DND-41 (cell line): ENCODE measurements around the gene UGP2.
"Not testable (repeated sequence)": the region's sequence is repeated elsewhere in the genome, so short reads cannot be mapped to it uniquely, and the experiment has no call there.

Source experiments
- ATAC-seq: fragments of 200-7000 bp; cut with Tn5 transposase; 3 replicates; pipeline ENCODE4 v1.9.1; 2021; ENCODE audit warnings: low read depth; ENCODE audit not compliant: insufficient read depth
- DNase-seq: peaks from one replicate; pipeline ENCODE4 v3.0.0-alpha.2; 2020
- H2AFZ ChIP-seq: 2 replicates; pipeline ENCODE4 v1.6.0; 2012; ENCODE audit warnings: low read depth, low read length
- H3K27ac ChIP-seq: 2 replicates; pipeline ENCODE4 v1.5.1; 2012; ENCODE audit warnings: low read length, inconsistent platforms
- H3K27me3 ChIP-seq: fragments of 200-600 bp; sonication (generic); 2 replicates; pipeline ENCODE4 v1.6.0; 2012; ENCODE audit warnings: low read length, mild to moderate bottlenecking, inconsistent platforms; ENCODE audit not compliant: insufficient read depth, poor library complexity
- H3K36me3 ChIP-seq: 2 replicates; pipeline ENCODE4 v1.5.1; 2012; ENCODE audit warnings: low read length, inconsistent platforms; ENCODE audit not compliant: insufficient read depth
- H3K4me1 ChIP-seq: 2 replicates; pipeline ENCODE4 v1.5.1; 2012; ENCODE audit warnings: mild to moderate bottlenecking, low read length; ENCODE audit not compliant: insufficient read depth
- H3K4me2 ChIP-seq: 2 replicates; pipeline ENCODE4 v1.6.0; 2012; ENCODE audit warnings: mild to moderate bottlenecking, moderate library complexity, low read length, inconsistent platforms; ENCODE audit not compliant: insufficient read depth
- H3K4me3 ChIP-seq, 2 experiments: fragments of 200-600 bp in 1 of 2; shearing (Covaris generic) in 1 of 2; 2 replicates each; pipeline ENCODE4 v1.5.1; 2012 to 2016; ENCODE audit warnings: inconsistent platforms in 2 of 2, low read length in 2 of 2, mild to moderate bottlenecking in 2 of 2, low read depth in 1 of 2, moderate library complexity in 1 of 2
- H3K79me2 ChIP-seq: 2 replicates; pipeline ENCODE4 v1.6.0; 2012; ENCODE audit warnings: low read length, inconsistent platforms; ENCODE audit not compliant: insufficient read depth
- H3K9ac ChIP-seq: 2 replicates; pipeline ENCODE4 v1.6.0; 2012; ENCODE audit warnings: low read depth, mild to moderate bottlenecking, inconsistent platforms, low read length, moderate library complexity
- H3K9me3 ChIP-seq: 2 replicates; pipeline ENCODE4 v1.5.1; 2012; ENCODE audit warnings: low read length, moderate library complexity, mild to moderate bottlenecking, inconsistent platforms; ENCODE audit not compliant: insufficient read depth, severe bottlenecking
- H4K20me1 ChIP-seq: 2 replicates; pipeline ENCODE4 v1.6.0; 2012; ENCODE audit warnings: low read length; ENCODE audit not compliant: insufficient read depth
- EZH2 ChIP-seq: IDR thresholded peaks from 3 replicates; pipeline ENCODE4 v1.6.1; 2012; ENCODE audit warnings: borderline replicate concordance, low read depth, mild to moderate bottlenecking, moderate library complexity, low read length, inconsistent platforms; ENCODE audit not compliant: severe bottlenecking
- TF ChIP-seq, protein P1 (sequence below): IDR thresholded peaks from 2 replicates; pipeline ENCODE4 v1.5.1; 2012; ENCODE audit warnings: borderline replicate concordance, low read length, moderate library complexity, mild to moderate bottlenecking; ENCODE audit not compliant: poor library complexity, severe bottlenecking; ENCODE audit errors: extremely low read depth

The UGP2 gene

DNA sequence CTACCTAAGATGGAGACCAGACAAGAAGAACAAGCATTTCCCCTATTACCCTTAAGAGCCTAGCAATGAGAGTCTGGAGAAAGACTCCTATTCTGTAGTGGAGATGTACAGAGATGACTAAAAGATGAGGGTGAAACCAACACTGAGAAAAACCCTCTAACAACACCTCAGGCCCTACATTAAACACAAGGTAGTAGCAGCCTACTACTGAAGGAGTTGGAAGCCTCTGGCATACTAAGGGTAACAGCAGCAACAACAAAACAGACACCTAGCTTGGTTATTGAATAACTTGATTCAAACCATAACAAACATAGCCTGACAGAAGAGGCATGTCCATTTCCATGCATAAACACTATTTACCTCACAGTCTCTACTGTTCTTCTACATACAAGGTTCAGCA, 60.5 kb downstream of the UGP2 start:
- Histone ChIP-seq H4K20me1 (no peaks in the 10 kb centered on the region), H2AFZ (no peak overlapping the region), H3K36me3 (peaks cover 64% of the 10 kb centered on the region), H3K9me3 (peaks cover 12% of the 10 kb centered on the region), H3K27ac (no peak overlapping the region), H3K9ac (no peak overlapping the region), H3K79me2 (no peaks in the 10 kb centered on the region), H3K4me3 (no peak overlapping the region), H3K4me2 (no peak overlapping the region), H3K4me1 (no peaks in the 10 kb centered on the region), H3K27me3 (no peaks in the 10 kb centered on the region)
- no peak for ATAC-seq
- DNase-seq = no peak
- TF ChIP-seq, protein P1, sequence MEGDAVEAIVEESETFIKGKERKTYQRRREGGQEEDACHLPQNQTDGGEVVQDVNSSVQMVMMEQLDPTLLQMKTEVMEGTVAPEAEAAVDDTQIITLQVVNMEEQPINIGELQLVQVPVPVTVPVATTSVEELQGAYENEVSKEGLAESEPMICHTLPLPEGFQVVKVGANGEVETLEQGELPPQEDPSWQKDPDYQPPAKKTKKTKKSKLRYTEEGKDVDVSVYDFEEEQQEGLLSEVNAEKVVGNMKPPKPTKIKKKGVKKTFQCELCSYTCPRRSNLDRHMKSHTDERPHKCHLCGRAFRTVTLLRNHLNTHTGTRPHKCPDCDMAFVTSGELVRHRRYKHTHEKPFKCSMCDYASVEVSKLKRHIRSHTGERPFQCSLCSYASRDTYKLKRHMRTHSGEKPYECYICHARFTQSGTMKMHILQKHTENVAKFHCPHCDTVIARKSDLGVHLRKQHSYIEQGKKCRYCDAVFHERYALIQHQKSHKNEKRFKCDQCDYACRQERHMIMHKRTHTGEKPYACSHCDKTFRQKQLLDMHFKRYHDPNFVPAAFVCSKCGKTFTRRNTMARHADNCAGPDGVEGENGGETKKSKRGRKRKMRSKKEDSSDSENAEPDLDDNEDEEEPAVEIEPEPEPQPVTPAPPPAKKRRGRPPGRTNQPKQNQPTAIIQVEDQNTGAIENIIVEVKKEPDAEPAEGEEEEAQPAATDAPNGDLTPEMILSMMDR = no peak
- no peak for TF ChIP-seq EZH2

DNA sequence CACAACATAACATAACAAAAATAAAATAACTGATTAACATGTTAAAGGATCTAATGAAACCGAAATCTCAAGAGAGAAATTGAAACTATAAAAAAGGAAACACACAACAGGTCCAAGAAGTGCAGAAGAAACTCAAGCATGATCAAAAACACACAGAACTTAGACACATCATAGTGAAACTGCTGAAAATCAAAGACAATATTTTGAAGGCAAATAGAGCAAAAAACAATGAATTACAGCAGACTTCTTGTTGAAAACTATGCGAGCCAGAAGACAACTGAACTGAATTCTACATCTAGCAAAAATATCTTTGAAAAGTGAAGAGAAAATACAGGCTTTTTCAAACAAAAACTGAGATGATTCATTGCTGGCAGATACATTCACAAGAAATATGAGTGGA, 61.3 kb downstream of the UGP2 start:
- H2AFZ ChIP-seq = no peak overlapping the region
- no peaks in the 10 kb centered on the region for H3K79me2 ChIP-seq
- H3K36me3 ChIP-seq = peaks cover 59% of the 10 kb centered on the region
- H3K9me3 ChIP-seq = peaks cover 12% of the 10 kb centered on the region
- H3K4me2 ChIP-seq = no peak overlapping the region
- no peaks in the 10 kb centered on the region for H4K20me1 ChIP-seq
- no peak for TF ChIP-seq EZH2
- TF ChIP-seq, protein P1 = no peak
- no peak overlapping the region for H3K27ac ChIP-seq
- no peak overlapping the region for H3K4me3 ChIP-seq
- ATAC-seq (no peak), DNase-seq (no peak)
- no peaks in the 10 kb centered on the region for H3K4me1 ChIP-seq
- no peaks in the 10 kb centered on the region for H3K27me3 ChIP-seq
- no peak overlapping the region for H3K9ac ChIP-seq

- Histone ChIP-seq H3K9me3 (no peaks in the 10 kb centered on the region), H3K27me3 (no peaks in the 10 kb centered on the region), H3K79me2 (no peaks in the 10 kb centered on the region), H3K4me2 (no peak overlapping the region), H3K4me1 (no peaks in the 10 kb centered on the region), H3K36me3 (peaks cover 66% of the 10 kb centered on the region), H3K9ac (no peak overlapping the region), H3K4me3 (no peak overlapping the region), H4K20me1 (no peaks in the 10 kb centered on the region), H3K27ac (no peak overlapping the region), H2AFZ (no peak overlapping the region)
- DNase-seq (no peak), ATAC-seq (no peak)
- TF ChIP-seq, protein P1 = no peak
- no peak for TF ChIP-seq EZH2
These were observed 72.6 kb downstream of the UGP2 start for GRCh38 chr2:63914311-63914710.

DNA sequence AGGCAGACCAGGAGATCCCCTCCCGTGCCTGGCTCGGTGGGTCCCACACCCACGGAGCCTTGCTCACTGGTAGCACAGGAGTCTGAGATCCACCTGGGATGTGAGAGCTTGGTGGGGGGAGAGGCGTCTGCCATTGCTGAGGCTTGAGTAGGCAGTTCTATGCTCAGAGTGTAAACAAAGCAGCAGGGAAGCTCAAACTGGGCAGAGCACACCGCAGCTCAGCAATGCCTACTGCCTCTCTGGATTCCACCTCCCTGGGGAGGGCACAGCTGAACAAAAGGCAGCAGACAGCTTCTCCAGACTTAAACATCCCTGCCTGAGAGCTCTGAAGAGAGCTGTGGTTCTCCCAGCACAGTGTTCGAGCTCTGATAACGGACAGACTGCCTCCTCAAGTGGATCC, 85.1 kb downstream of the UGP2 start:
- ATAC-seq = no peak
- TF ChIP-seq EZH2 = no peak
- TF ChIP-seq, protein P1 = no peak

DNA sequence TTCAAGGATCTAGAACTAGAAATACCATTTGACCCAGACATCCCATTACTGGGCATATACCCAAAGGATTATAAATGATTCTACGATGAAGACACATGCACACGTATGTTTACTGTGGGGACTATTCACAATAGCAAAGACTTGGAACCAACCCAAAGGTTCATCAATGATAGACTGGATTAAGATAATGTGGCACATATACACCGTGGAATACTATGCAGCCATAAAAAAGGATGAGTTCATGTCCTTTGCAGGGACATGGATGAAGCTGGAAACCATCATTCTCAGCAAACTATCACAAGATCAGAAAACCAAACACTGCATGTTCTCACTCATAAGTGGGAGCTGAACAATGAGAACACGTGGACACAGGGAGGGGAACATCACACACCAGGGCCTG, 90.4 kb downstream of the UGP2 start:
- H3K4me1 ChIP-seq, ATAC-seq, H3K4me2 ChIP-seq, H3K79me2 ChIP-seq, H4K20me1 ChIP-seq, H3K9me3 ChIP-seq, H3K4me3 ChIP-seq, H3K9ac ChIP-seq, H3K27me3 ChIP-seq, H3K27ac ChIP-seq, DNase-seq, H2AFZ ChIP-seq: not testable (repeated sequence)
- peaks cover 11% of the 10 kb centered on the region for H3K36me3 ChIP-seq

More for the DNA sequence above, 85.1 kb downstream of the UGP2 start:
- DNase-seq = no peak
- Histone ChIP-seq H3K27me3 (no peaks in the 10 kb centered on the region), H2AFZ (no peak overlapping the region), H3K36me3 (peaks cover 23% of the 10 kb centered on the region), H3K9ac (no peak overlapping the region), H3K79me2 (no peaks in the 10 kb centered on the region), H3K27ac (no peak overlapping the region), H3K9me3 (no peaks in the 10 kb centered on the region), H4K20me1 (no peaks in the 10 kb centered on the region), H3K4me3 (no peak overlapping the region), H3K4me1 (no peaks in the 10 kb centered on the region), H3K4me2 (no peak overlapping the region)
